Measurements from ENCODE around the gene DNAH9. TPM values are rescaled to one million over a fixed set of nuclear protein-coding genes. Genes with fewer than 3 reads are reported as not detected.

Gene DNAH9
- total RNA-seq, 4 donors from 2014 or later: 1.2 to 7.7 (median 4.3) TPM

- no peak overlapping the region for H3K27ac ChIP-seq
- no peak overlapping the region for H3K4me3 ChIP-seq
- no peaks in the 10 kb centered on the region for H3K4me1 ChIP-seq
- TF ChIP-seq POLR2A (IDR thresholded peaks at IDR 0.05): no peak
- TF ChIP-seq CTCF (IDR thresholded peaks at IDR 0.05): no peak
- no peak for DNase-seq
- H3K9me3 ChIP-seq: no peaks in the 10 kb centered on the region
- no peaks in the 10 kb centered on the region for H3K36me3 ChIP-seq
- no peaks in the 10 kb centered on the region for H3K27me3 ChIP-seq
- intact Hi-C loops (cut with DNase I; ENCODE audit: low total_unique reads): no loop called here
These were observed 254.0 kb downstream of the DNAH9 start for GRCh38 chr17:11852231-11852630.

GRCh38 chr17:11852912-11853311, 254.6 kb downstream of the DNAH9 start:
- H3K27ac ChIP-seq: no peak overlapping the region
- no peak for DNase-seq
- H3K4me1 ChIP-seq: no peaks in the 10 kb centered on the region
- intact Hi-C loops (cut with DNase I; ENCODE audit: low total_unique reads): no loop called here
- H3K36me3 ChIP-seq: no peaks in the 10 kb centered on the region
- TF ChIP-seq CTCF (IDR thresholded peaks at IDR 0.05) (no peak), POLR2A (IDR thresholded peaks at IDR 0.05) (no peak)
- no peaks in the 10 kb centered on the region for H3K9me3 ChIP-seq
- no peak overlapping the region for H3K4me3 ChIP-seq
- no peaks in the 10 kb centered on the region for H3K27me3 ChIP-seq

GRCh38 chr17:11853321-11854151, 255.3 kb downstream of the DNAH9 start:
- no peaks in the 10 kb centered on the region for H3K9me3 ChIP-seq
- H3K4me1 ChIP-seq: no peaks in the 10 kb centered on the region
- no peaks in the 10 kb centered on the region for H3K27me3 ChIP-seq
- H3K4me3 ChIP-seq: no peak overlapping the region
- TF ChIP-seq CTCF (IDR thresholded peaks at IDR 0.05): no peak
- H3K27ac ChIP-seq: no peak overlapping the region
- DNase-seq: no peak
- no peaks in the 10 kb centered on the region for H3K36me3 ChIP-seq
- intact Hi-C loops (cut with DNase I; ENCODE audit: low total_unique reads): no loop called here

- Histone ChIP-seq H3K27ac (no peak overlapping the region), H3K4me3 (no peak overlapping the region), H3K4me1 (no peaks in the 10 kb centered on the region), H3K9me3 (no peaks in the 10 kb centered on the region), H3K27me3 (no peaks in the 10 kb centered on the region), H3K36me3 (no peaks in the 10 kb centered on the region)
- no peak for DNase-seq
- TF ChIP-seq CTCF (IDR thresholded peaks at IDR 0.05): no peak
- no peak for TF ChIP-seq POLR2A (IDR thresholded peaks at IDR 0.05)
- intact Hi-C loops (cut with DNase I; ENCODE audit: low total_unique reads): no loop called here
These were observed 257.0 kb downstream of the DNAH9 start for GRCh38 chr17:11855306-11855705.

- Histone ChIP-seq H3K27me3 (no peaks in the 10 kb centered on the region), H3K27ac (no peak overlapping the region), H3K9me3 (no peaks in the 10 kb centered on the region), H3K4me3 (no peak overlapping the region), H3K36me3 (no peaks in the 10 kb centered on the region), H3K4me1 (no peaks in the 10 kb centered on the region)
- TF ChIP-seq POLR2A (IDR thresholded peaks at IDR 0.05) (no peak), CTCF (IDR thresholded peaks at IDR 0.05) (no peak)
- DNase-seq: no peak
- intact Hi-C loops (cut with DNase I; ENCODE audit: low total_unique reads): no loop called here
These were observed 258.7 kb downstream of the DNAH9 start for GRCh38 chr17:11857006-11857405.
